ENCODE measurements around the gene MMP24.
"Not testable (repeated sequence)": the region's sequence is repeated elsewhere in the genome, so short reads cannot be mapped to it uniquely, and the experiment has no call there.

MMP24 gene

DNA sequence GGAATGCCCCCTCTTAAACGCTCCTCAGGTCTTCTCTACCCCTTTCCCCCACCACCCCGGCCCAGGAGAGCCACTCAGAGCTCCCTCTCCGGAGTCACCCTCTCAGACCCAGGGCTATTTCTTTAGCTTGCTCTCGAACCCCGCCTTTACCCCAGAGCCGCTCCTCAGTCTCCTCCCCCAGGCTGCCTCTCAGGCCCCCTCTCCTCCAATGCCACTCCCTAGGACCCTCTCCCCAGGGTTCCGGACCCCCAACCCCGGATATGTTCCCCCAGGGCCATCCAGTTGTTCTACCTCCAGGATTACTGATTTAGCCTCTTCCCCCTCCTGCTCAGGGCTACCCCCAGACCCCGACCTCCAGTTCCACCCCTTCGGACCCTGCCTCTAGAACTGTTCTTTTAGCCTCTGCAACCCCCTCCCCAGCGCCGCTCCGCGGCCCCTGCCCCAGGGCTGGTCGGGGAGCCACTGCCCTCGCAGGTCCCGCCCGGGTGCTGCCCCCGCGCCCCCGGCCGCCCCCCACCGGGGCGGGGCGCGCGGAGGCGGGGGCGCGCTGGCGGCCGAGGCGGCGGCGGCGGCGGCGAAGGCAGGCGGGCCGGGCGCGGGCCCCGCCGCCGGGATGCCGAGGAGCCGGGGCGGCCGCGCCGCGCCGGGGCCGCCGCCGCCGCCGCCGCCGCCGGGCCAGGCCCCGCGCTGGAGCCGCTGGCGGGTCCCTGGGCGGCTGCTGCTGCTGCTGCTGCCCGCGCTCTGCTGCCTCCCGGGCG lies at the start of gene MMP24:
Gene MMP24 (plus strand): TSS at position 565 of the 758 bp plus-strand sequence. CDS start 49 bp downstream, at position 614.
- peak; percentile 19 for ATAC-seq (replicated peaks; ENCODE audit: extremely low read depth, poor library complexity, severe bottlenecking)
- no peak within 1 kb of the TSS for H3K27ac Mint-ChIP-seq (ENCODE audit: low read depth)
- H3K27me3 Mint-ChIP-seq, result peaks cover 23% of the 10 kb centered on the region

GRCh38 chr20:35179292-35180212 lies 46.9 kb upstream of the MMP24 start:
- Mint-ChIP-seq H3K27ac (ENCODE audit: low read depth) (no peak overlapping the region), H3K4me3 (no peak overlapping the region), H3K9me3 (no peaks in the 10 kb centered on the region), H3K4me1 (no peaks in the 10 kb centered on the region), H3K36me3 (ENCODE audit: insufficient read depth) (no peaks in the 10 kb centered on the region), H3K27me3 (no peaks in the 10 kb centered on the region)
- ATAC-seq (replicated peaks; ENCODE audit: extremely low read depth, poor library complexity, severe bottlenecking) (no peak), DNase-seq (ENCODE audit: low spot score in 2 of 2) (no peak)

More for the DNA sequence above, at the start of gene MMP24:
- no peaks in the 10 kb centered on the region for H3K4me1 Mint-ChIP-seq
- H3K36me3 Mint-ChIP-seq (ENCODE audit: insufficient read depth), result peaks cover 10% of the 10 kb centered on the region
- H3K4me3 Mint-ChIP-seq, result peak within 1 kb of the TSS; percentile 60
- no peaks in the 10 kb centered on the region for H3K9me3 Mint-ChIP-seq
- no peak for DNase-seq (ENCODE audit: low spot score in 2 of 2)

DNA sequence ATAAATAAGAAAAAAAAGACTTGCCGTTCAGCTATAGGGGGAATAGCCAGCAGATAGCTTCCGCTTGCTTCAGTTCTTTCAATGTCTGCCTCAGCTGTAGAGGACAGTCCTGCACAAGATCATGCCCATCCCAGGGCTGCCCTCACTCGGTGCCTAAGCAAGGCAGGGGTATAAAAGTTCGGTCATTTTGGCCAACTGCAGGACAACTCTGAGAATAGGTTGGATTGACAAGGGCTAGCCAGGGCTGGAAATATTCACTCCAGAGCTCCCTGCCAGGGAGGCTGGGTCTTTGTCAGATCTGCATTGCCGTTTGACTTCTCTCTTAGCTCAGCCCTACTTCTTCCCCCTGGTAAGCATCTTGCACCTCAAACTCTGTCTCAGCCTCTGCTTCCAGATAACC lies 46.2 kb upstream of the MMP24 start:
- H3K9me3 Mint-ChIP-seq, result no peaks in the 10 kb centered on the region

GRCh38 chr20:35181731-35182130 lies 44.8 kb upstream of the MMP24 start:
- H3K4me3 Mint-ChIP-seq, result no peak overlapping the region
- no peaks in the 10 kb centered on the region for H3K27me3 Mint-ChIP-seq
- H3K36me3 Mint-ChIP-seq (ENCODE audit: insufficient read depth), result no peaks in the 10 kb centered on the region
- ATAC-seq (replicated peaks; ENCODE audit: extremely low read depth, poor library complexity, severe bottlenecking) (no peak), DNase-seq (ENCODE audit: low spot score in 2 of 2) (no peak)
- H3K27ac Mint-ChIP-seq (ENCODE audit: low read depth), result no peak overlapping the region
- no peaks in the 10 kb centered on the region for H3K9me3 Mint-ChIP-seq
- no peaks in the 10 kb centered on the region for H3K4me1 Mint-ChIP-seq

More for the DNA sequence above, 46.2 kb upstream of the MMP24 start:
- Mint-ChIP-seq H3K36me3 (ENCODE audit: insufficient read depth) (no peaks in the 10 kb centered on the region), H3K4me1 (no peaks in the 10 kb centered on the region), H3K4me3 (no peak overlapping the region), H3K27me3 (no peaks in the 10 kb centered on the region), H3K27ac (ENCODE audit: low read depth) (no peak overlapping the region)
- DNase-seq (ENCODE audit: low spot score in 2 of 2) (no peak), ATAC-seq (replicated peaks; ENCODE audit: extremely low read depth, poor library complexity, severe bottlenecking) (no peak)

DNA sequence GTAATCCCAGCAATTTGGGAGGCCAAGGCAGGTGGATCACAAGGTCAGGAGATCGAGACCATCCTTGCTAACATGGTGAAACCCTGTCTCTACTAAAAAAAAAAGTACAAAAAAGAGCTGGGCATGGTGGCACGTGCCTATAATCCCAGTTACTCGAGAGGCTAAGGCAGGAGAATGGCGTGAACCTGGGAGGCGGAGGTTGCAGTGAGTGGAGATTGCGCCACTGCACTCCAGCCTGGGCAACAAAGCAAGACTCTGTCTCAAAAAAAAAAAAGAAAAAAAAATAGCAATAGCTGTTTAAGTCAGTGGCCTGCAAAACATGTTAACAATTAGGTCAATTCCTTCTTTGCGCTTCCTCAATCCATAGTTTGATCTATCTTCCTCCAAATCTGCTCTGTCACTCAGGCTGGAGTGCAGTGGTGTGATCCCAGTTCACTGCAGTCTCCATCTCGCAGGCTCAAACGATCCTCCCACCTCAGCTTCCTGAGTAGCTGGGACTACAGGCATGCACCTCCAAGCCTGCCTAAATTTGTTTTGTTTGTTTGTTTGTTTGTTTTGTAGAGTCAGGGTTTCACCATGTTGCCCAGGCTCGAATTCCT lies 39.7 kb upstream of the MMP24 start:
- H3K27me3 Mint-ChIP-seq; H3K27ac Mint-ChIP-seq (ENCODE audit: low read depth); H3K4me1 Mint-ChIP-seq; H3K9me3 Mint-ChIP-seq; H3K36me3 Mint-ChIP-seq (ENCODE audit: insufficient read depth); DNase-seq (ENCODE audit: low spot score in 2 of 2); ATAC-seq (replicated peaks; ENCODE audit: extremely low read depth, poor library complexity, severe bottlenecking); H3K4me3 Mint-ChIP-seq: not testable (repeated sequence)

GRCh38 chr20:35187584-35188190 lies 38.8 kb upstream of the MMP24 start:
- H3K9me3 Mint-ChIP-seq, result no peaks in the 10 kb centered on the region
- DNase-seq (ENCODE audit: low spot score in 2 of 2) (no peak), ATAC-seq (replicated peaks; ENCODE audit: extremely low read depth, poor library complexity, severe bottlenecking) (no peak)
- no peaks in the 10 kb centered on the region for H3K4me1 Mint-ChIP-seq
- no peak overlapping the region for H3K27ac Mint-ChIP-seq (ENCODE audit: low read depth)
- peaks cover 4% of the 10 kb centered on the region for H3K36me3 Mint-ChIP-seq (ENCODE audit: insufficient read depth)
- no peaks in the 10 kb centered on the region for H3K27me3 Mint-ChIP-seq
- no peak overlapping the region for H3K4me3 Mint-ChIP-seq

- not testable (repeated sequence) for H3K27ac Mint-ChIP-seq (ENCODE audit: low read depth); DNase-seq (ENCODE audit: low spot score in 2 of 2); H3K27me3 Mint-ChIP-seq; H3K36me3 Mint-ChIP-seq (ENCODE audit: insufficient read depth); H3K9me3 Mint-ChIP-seq; H3K4me3 Mint-ChIP-seq; H3K4me1 Mint-ChIP-seq; ATAC-seq (replicated peaks; ENCODE audit: extremely low read depth, poor library complexity, severe bottlenecking)
These were observed 37.3 kb upstream of the MMP24 start for GRCh38 chr20:35189223-35189622.

GRCh38 chr20:35190556-35190955 lies 35.9 kb upstream of the MMP24 start:
- Mint-ChIP-seq H3K27me3 (no peaks in the 10 kb centered on the region), H3K9me3 (no peaks in the 10 kb centered on the region), H3K4me3 (no peak overlapping the region), H3K27ac (ENCODE audit: low read depth) (no peak overlapping the region), H3K36me3 (ENCODE audit: insufficient read depth) (peaks cover 6% of the 10 kb centered on the region), H3K4me1 (no peaks in the 10 kb centered on the region)
- ATAC-seq (replicated peaks; ENCODE audit: extremely low read depth, poor library complexity, severe bottlenecking) (no peak), DNase-seq (ENCODE audit: low spot score in 2 of 2) (no peak)

DNA sequence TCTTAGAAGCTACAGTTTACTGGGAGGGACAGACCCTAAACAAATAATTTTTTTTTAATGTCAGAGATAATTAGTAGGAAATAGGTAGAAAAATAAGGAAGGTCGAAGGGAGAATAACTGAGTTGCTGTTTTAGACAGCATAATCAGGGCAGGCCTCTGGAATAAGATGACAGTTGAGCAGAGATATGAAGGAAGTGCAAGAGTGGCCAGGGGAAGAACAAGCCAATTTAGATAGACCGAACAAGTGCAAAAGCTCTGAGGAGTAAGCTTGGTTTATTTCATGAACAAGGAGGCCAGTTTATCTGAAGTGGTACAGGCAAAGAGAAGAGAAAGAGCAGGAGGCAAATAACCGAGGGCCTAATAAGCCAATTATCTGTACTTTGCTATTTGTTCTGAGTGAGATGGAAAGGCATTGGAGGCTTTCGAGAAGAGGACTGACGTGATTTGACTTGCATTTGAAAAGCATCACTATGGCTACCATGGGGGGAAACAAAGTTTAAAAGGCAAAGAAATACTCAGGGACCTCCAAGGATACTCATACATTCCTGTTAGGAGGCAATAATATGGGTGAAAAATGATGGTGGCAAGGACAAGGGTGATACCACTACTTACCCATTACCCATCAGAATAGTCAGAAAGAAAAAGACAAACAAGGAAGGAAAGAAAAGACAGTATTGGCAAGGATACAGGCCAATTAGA lies 34.9 kb upstream of the MMP24 start:
- no peak for ATAC-seq (replicated peaks; ENCODE audit: extremely low read depth, poor library complexity, severe bottlenecking)
- DNase-seq (ENCODE audit: low spot score in 2 of 2), result no peak
- Mint-ChIP-seq H3K27me3 (no peaks in the 10 kb centered on the region), H3K4me3 (no peak overlapping the region), H3K4me1 (no peaks in the 10 kb centered on the region), H3K27ac (ENCODE audit: low read depth) (no peak overlapping the region), H3K9me3 (no peaks in the 10 kb centered on the region), H3K36me3 (ENCODE audit: insufficient read depth) (peaks cover 6% of the 10 kb centered on the region)

DNA sequence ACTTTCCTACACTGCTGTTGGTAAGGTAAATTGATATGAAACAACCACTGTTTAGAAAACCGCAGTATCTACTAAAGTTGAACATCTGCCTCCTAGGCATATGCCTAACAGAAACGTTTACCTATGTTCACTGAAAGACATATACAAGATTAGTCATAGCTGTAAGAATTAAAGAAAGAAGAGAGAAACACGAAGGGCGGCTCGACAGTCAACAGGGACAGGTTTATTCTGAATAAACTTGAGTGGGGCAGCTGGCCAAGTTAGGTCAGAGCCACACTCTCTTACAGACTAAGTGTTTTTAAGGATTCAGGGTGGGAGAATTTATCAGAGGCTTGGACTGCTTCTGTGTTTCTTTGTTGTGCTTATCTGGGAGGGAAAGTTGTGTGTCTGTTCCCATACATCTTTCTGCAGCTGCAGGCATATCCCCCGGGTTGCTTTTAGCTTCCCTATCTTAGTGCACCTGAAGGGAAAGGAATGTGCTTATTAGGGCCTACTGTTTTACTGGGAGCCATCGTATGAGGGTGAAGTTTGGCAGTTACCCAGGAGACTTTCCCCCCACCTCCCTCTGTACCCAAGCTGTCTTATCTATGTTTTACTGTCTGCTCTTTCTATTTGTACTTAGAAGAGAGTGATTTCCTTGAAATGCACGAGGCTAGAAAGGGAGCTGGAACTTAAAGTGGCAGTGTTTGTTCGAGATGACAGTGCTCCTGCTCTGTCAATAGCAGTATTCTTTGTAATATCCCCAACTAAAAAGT lies 34.2 kb upstream of the MMP24 start:
- Mint-ChIP-seq H3K9me3 (no peaks in the 10 kb centered on the region), H3K27me3 (no peaks in the 10 kb centered on the region), H3K4me3 (no peak overlapping the region), H3K27ac (ENCODE audit: low read depth) (no peak overlapping the region), H3K4me1 (no peaks in the 10 kb centered on the region), H3K36me3 (ENCODE audit: insufficient read depth) (peaks cover 4% of the 10 kb centered on the region)
- no peak for ATAC-seq (replicated peaks; ENCODE audit: extremely low read depth, poor library complexity, severe bottlenecking)
- DNase-seq (ENCODE audit: low spot score in 2 of 2), result no peak

GRCh38 chr20:35193031-35193791 lies 33.3 kb upstream of the MMP24 start:
- DNase-seq (ENCODE audit: low spot score in 2 of 2); H3K9me3 Mint-ChIP-seq; H3K4me1 Mint-ChIP-seq; H3K4me3 Mint-ChIP-seq; H3K27me3 Mint-ChIP-seq; H3K36me3 Mint-ChIP-seq (ENCODE audit: insufficient read depth); H3K27ac Mint-ChIP-seq (ENCODE audit: low read depth); ATAC-seq (replicated peaks; ENCODE audit: extremely low read depth, poor library complexity, severe bottlenecking): not testable (repeated sequence)

Data from central memory CD8-positive, alpha-beta T cell (primary cell).